HCT116 (cell line): ENCODE measurements around the gene TJP3. TPM values are rescaled to one million over a fixed set of nuclear protein-coding genes. Genes with fewer than 3 reads are reported as not detected.

ENCODE experiments used
- ATAC-seq: fragments of 200-7000 bp; cut with Tn5 transposase; 2 replicates; pipeline ENCODE4 v1.9.1; 2020; ENCODE audit warnings: mild to moderate bottlenecking, moderate library complexity
- BruUV-seq: library from RNA; stranded (reverse); fragments of 400-500 nt; replicated peaks from 2 replicates; lab custom pipeline; 2021; lab: Mats Ljungman, UMichigan
- CTCF ChIA-PET: fragments of 300-600 bp; sonication (Branson Sonifier 250); formaldehyde crosslinking; loops from one replicate; lab custom pipeline; 2021; ENCODE audit warnings: antibody characterized with exemption; lab: Charles Lee
- POLR2A ChIA-PET: fragments of 300-600, 350-600 bp; sonication (Branson Sonifier 250); formaldehyde crosslinking; loops from one replicate; lab custom pipeline; 2021; ENCODE audit warnings: antibody characterized with exemption; lab: Charles Lee
- RAD21 ChIA-PET, 2 experiments: fragments of 300-600 bp; sonication (Branson Sonifier 250); formaldehyde crosslinking; loops; one replicate each; lab custom pipeline; 2023; ENCODE audit warnings: low total read pairs in 2 of 2; ENCODE audit not compliant: uncharacterized antibody in 2 of 2, unreplicated experiment in 2 of 2, low non-redundant PET in 1 of 2; lab: Charles Lee
- DNase-seq: peaks from one replicate; pipeline ENCODE4 v3.0.0-alpha.2; 2010; ENCODE audit warnings: low read depth, low spot score
- H2AFZ ChIP-seq: fragments of 200-600 bp; shearing (Covaris generic), sonication (generic); 2 replicates; pipeline ENCODE4 v1.6.1; 2017; ENCODE audit warnings: low read depth, mixed run types, mixed read lengths, antibody characterized with exemption, low read length; ENCODE audit not compliant: poor library complexity, severe bottlenecking
- H3K27ac ChIP-seq: 2 replicates; pipeline ENCODE4 v1.5.1; 2012; ENCODE audit warnings: low read depth, low read length
- H3K27me3 ChIP-seq: fragments of 200-600 bp; sonication (generic); 2 replicates; pipeline ENCODE4 v1.6.1; 2016; ENCODE audit warnings: mixed run types, low read length, mixed read lengths; ENCODE audit not compliant: insufficient read depth
- H3K36me3 ChIP-seq, 2 experiments: fragments of 200-500 bp in 1 of 2; fragments of 200-600 bp in 1 of 2; sonication (Bioruptor generic) in 1 of 2; sonication (generic) in 1 of 2; 2 replicates each; pipeline versions ENCODE4 v1.5.1 to v1.6.1; 2014 to 2016; ENCODE audit warnings: low read length in 2 of 2, inconsistent platforms in 1 of 2, mixed read lengths in 1 of 2, mixed run types in 1 of 2; ENCODE audit not compliant: insufficient read depth in 2 of 2, control insufficient read depth in 1 of 2
- H3K4me1 ChIP-seq, 2 experiments: fragments of 200-600 bp in 1 of 2; sonication (generic) in 1 of 2; 2 replicates each; pipeline versions ENCODE4 v1.5.1 to v1.6.1; 2012 to 2017; ENCODE audit warnings: low read length in 2 of 2, inconsistent platforms in 1 of 2, mild to moderate bottlenecking in 1 of 2, mixed read lengths in 1 of 2, mixed run types in 1 of 2, moderate library complexity in 1 of 2; ENCODE audit not compliant: insufficient read depth in 2 of 2, control insufficient read depth in 1 of 2
- H3K4me2 ChIP-seq: fragments of 200-600 bp; sonication (generic); 2 replicates; pipeline ENCODE4 v1.6.1; 2017; ENCODE audit warnings: mixed run types, low read length, mixed read lengths
- H3K4me3 ChIP-seq, 2 experiments: fragments of 200-600 bp in 1 of 2; sonication (generic) in 1 of 2; replicated peaks in 1 of 2; 2 replicates each; pipeline ENCODE4 v1.5.1; 2011 to 2016; ENCODE audit warnings: low read length in 2 of 2, control low read depth in 1 of 2, low read depth in 1 of 2, mild to moderate bottlenecking in 1 of 2, mixed read lengths in 1 of 2, mixed run types in 1 of 2
- H3K79me2 ChIP-seq: fragments of 200-600 bp; sonication (generic); 2 replicates; pipeline ENCODE4 v1.6.1; 2017; ENCODE audit warnings: mild to moderate bottlenecking, mixed run types, low read length, moderate library complexity, mixed read lengths; ENCODE audit not compliant: insufficient read depth
- H3K9ac ChIP-seq: fragments of 200-600 bp; sonication (generic); 2 replicates; pipeline ENCODE4 v1.6.1; 2016; ENCODE audit warnings: low read length, mixed read lengths
- H3K9me2 ChIP-seq: fragments of 200-600 bp; sonication (generic), shearing (Covaris generic); 2 replicates; pipeline ENCODE4 v1.6.1; 2017; ENCODE audit warnings: mixed run types, mild to moderate bottlenecking, moderate library complexity; ENCODE audit not compliant: insufficient read depth
- H3K9me3 ChIP-seq, 2 experiments: fragments of 200-500 bp in 1 of 2; fragments of 200-600 bp in 1 of 2; sonication (Bioruptor generic) in 1 of 2; sonication (generic) in 1 of 2; 2 replicates each; pipeline ENCODE4 v1.6.1; 2014 to 2017; ENCODE audit warnings: low read length in 2 of 2, mixed read lengths in 2 of 2, inconsistent platforms in 1 of 2, low read depth in 1 of 2, mild to moderate bottlenecking in 1 of 2, mixed run types in 1 of 2, moderate library complexity in 1 of 2; ENCODE audit not compliant: control insufficient read depth in 1 of 2, insufficient read depth in 1 of 2
- H4K20me1 ChIP-seq: fragments of 200-600 bp; sonication (generic), shearing (Covaris generic); 2 replicates; pipeline ENCODE4 v1.6.1; 2017; ENCODE audit warnings: mixed run types, mild to moderate bottlenecking, moderate library complexity; ENCODE audit not compliant: insufficient read depth
- CBX3 ChIP-seq: IDR thresholded peaks from 2 replicates; pipeline ENCODE4 v1.6.1; 2012; ENCODE audit warnings: low read depth
- CTCF ChIP-seq, 3 experiments: fragments of 200-600 bp in 1 of 3; sonication (generic) in 1 of 3; IDR thresholded peaks in 2 of 3; conservative IDR thresholded peaks in 1 of 3; 2 replicates each; pipeline ENCODE4 v1.5.1; 2012 to 2017; ENCODE audit warnings: low read depth in 2 of 3, low read length in 2 of 3, antibody characterized with exemption in 1 of 3, borderline replicate concordance in 1 of 3, control low read depth in 1 of 3, mild to moderate bottlenecking in 1 of 3, mixed read lengths in 1 of 3, mixed run types in 1 of 3, moderate library complexity in 1 of 3; ENCODE audit not compliant: insufficient read depth in 1 of 3
- ELF1 ChIP-seq: IDR thresholded peaks from 2 replicates; pipeline ENCODE4 v1.6.1; 2012; ENCODE audit warnings: low read depth, borderline replicate concordance
- EZH2 ChIP-seq: fragments of 200-600 bp; sonication (generic); IDR thresholded peaks from 2 replicates; pipeline ENCODE4 v1.6.1; 2017; ENCODE audit warnings: antibody characterized with exemption, mixed run types
- EZH2phosphoT487 ChIP-seq: fragments of 200-600 bp; IDR thresholded peaks from 2 replicates; pipeline ENCODE4 v1.6.1; 2018; ENCODE audit warnings: antibody characterized with exemption, borderline replicate concordance
- JUND ChIP-seq: IDR thresholded peaks from 2 replicates; pipeline ENCODE4 v1.6.1; 2012
- MAX ChIP-seq: IDR thresholded peaks from 2 replicates; pipeline ENCODE4 v1.6.1; 2012
- POLR2AphosphoS5 ChIP-seq: IDR thresholded peaks from 2 replicates; pipeline ENCODE4 v1.6.1; 2011; ENCODE audit warnings: mild to moderate bottlenecking, low read depth, low read length, moderate library complexity
- RAD21 ChIP-seq: IDR thresholded peaks from 2 replicates; pipeline ENCODE4 v1.6.1; 2012; ENCODE audit warnings: low read depth, mild to moderate bottlenecking
- SIN3A ChIP-seq: IDR thresholded peaks from 2 replicates; pipeline ENCODE4 v1.6.1; 2012; ENCODE audit warnings: low read depth
- SRF ChIP-seq: IDR thresholded peaks from 2 replicates; pipeline ENCODE4 v1.6.1; 2012; ENCODE audit warnings: low read depth
- TCF7L2 ChIP-seq: IDR thresholded peaks from 2 replicates; pipeline ENCODE4 v1.7.0; 2011; ENCODE audit warnings: borderline replicate concordance, inconsistent platforms; ENCODE audit not compliant: insufficient read depth, insufficient read length; ENCODE audit errors: extremely low read depth
- YY1 ChIP-seq: IDR thresholded peaks from 2 replicates; pipeline ENCODE4 v1.6.1; 2011; ENCODE audit warnings: low read length, low read depth, moderate library complexity, mild to moderate bottlenecking; ENCODE audit not compliant: insufficient replicate concordance; ENCODE audit errors: extremely low read depth
- ZBTB33 ChIP-seq: IDR thresholded peaks from 2 replicates; pipeline ENCODE4 v1.6.1; 2011; ENCODE audit warnings: mild to moderate bottlenecking, low read length, moderate library complexity; ENCODE audit not compliant: insufficient replicate concordance; ENCODE audit errors: extremely low read depth
- intact Hi-C: fragments of 100-400 bp; cut with micrococcal nuclease; formaldehyde crosslinking; loops from 2 replicates; pipeline ENCODE4 v1.10.0; 2022
- total RNA-seq: library from RNA; stranded (reverse); gene quantifications from one replicate; pipeline ENCODE4 v1.2.1, GENCODE V29; 2021; ENCODE audit not compliant: unreplicated experiment

The TJP3 gene
- total RNA-seq, 1 experiment from 2014 or later: 69.6 TPM

GRCh38 chr19:3679138-3679537 lies 29.0 kb upstream of the TJP3 start:
- intact Hi-C loops: no loop called here
- Histone ChIP-seq H4K20me1 (no peaks in the 10 kb centered on the region), H3K36me3 (no peaks in the 10 kb centered on the region), H3K4me1 (peaks cover 0 to 3% of the 10 kb centered on the region in 2 experiments; a peak in 2 of 4 replicates), H3K4me3 (no peak overlapping the region), H3K4me2 (no peak overlapping the region), H3K79me2 (no peaks in the 10 kb centered on the region; the same call in 1 of the 2 replicates), H3K9me3 (no peaks in the 10 kb centered on the region), H2AFZ (no peak overlapping the region), H3K9me2 (no peaks in the 10 kb centered on the region), H3K9ac (no peak overlapping the region), H3K27ac (no peak overlapping the region), H3K27me3 (no peaks in the 10 kb centered on the region)
- TF ChIP-seq RAD21 (no peak), EZH2 (no peak), TCF7L2 (no peak), EZH2phosphoT487 (no peak), CTCF (IDR thresholded peaks at IDR 0.05 in 2 of 3, conservative IDR thresholded peaks at IDR 0.05 in 1 of 3; ENCODE audit: borderline replicate concordance in 1 of 3, insufficient read depth in 1 of 3, low read depth in 2 of 3, low read length in 2 of 3) (no peak), ELF1 (no peak), CBX3 (no peak), MAX (no peak), SIN3A (no peak), JUND (no peak), ZBTB33 (no peak), POLR2AphosphoS5 (no peak), SRF (no peak), YY1 (no peak)
- POLR2A ChIA-PET: no interaction called here
- ATAC-seq: no peak
- RAD21 ChIA-PET: no interaction called here
- CTCF ChIA-PET: no interaction called here
- BruUV-seq: no TSS peak
- no peak for DNase-seq
